ENCODE results near the gene AEBP2. TPM values are rescaled to one million over a fixed set of nuclear protein-coding genes. Genes with fewer than 3 reads are reported as not detected.

Gene AEBP2
- total and polyA plus RNA-seq, 2 of the 8 experiments (the other 6 are each of a cell fraction or from before 2014, with no cell fraction given), result 13.6 to 61.4 TPM

- ChIA-PET POLR2A (ENCODE audit: partially characterized antibody) (no interaction called here), CTCF (ENCODE audit: partially characterized antibody) (no interaction called here)
- no peak overlapping the region for H3K27ac ChIP-seq (ENCODE audit: low read depth, low read length)
- no peaks in the 10 kb centered on the region; a peak in 1 of 7 replicates for H3K4me1 ChIP-seq (replicated peaks in 1 of 4; ENCODE audit: control insufficient read depth in 3 of 4, insufficient read depth in 4 of 4, low read length in 3 of 4)
- no peak overlapping the region for H3K4me2 ChIP-seq (ENCODE audit: insufficient read depth in 1 of 2, low read depth in 2 of 2, low read length in 2 of 2)
- no peaks in the 10 kb centered on the region for H4K20me1 ChIP-seq (replicated peaks in 1 of 2; ENCODE audit: control insufficient read depth in 1 of 2, insufficient read depth in 2 of 2, low read length in 2 of 2)
- H3K18ac ChIP-seq (ENCODE audit: extremely low read depth, low read length), result no peak overlapping the region
- no peaks in the 10 kb centered on the region for H3K9me3 ChIP-seq (ENCODE audit: insufficient read depth in 2 of 2, low read depth in 1 of 2, low read length in 1 of 2)
- no peak overlapping the region for H2BK20ac ChIP-seq (ENCODE audit: low read length)
- H3K56ac ChIP-seq (replicated peaks; ENCODE audit: insufficient read length, low read depth, low read length), result no peak overlapping the region
- 89% methylated on average over 5 of the region's 5 CpGs; no CpG with 5 or more reads in 1 of the 2 experiments for WGBS, 2 experiments (ENCODE audit: extremely low coverage in 1 of 2, insufficient coverage in 1 of 2, insufficient read length in 1 of 2, insufficient replicate concordance in 2 of 2, low coverage in 1 of 2, low lambda C conversion rate in 2 of 2, missing lambda C conversion rate in 1 of 2)
- no peak overlapping the region for H2BK15ac ChIP-seq (ENCODE audit: low read length)
- H3K4ac ChIP-seq (replicated peaks; ENCODE audit: insufficient read length, low read depth, low read length), result no peak overlapping the region
- H2AFZ ChIP-seq (ENCODE audit: low read length), result no peak overlapping the region
- H3K23me2 ChIP-seq (ENCODE audit: low read depth, low read length), result no peaks in the 10 kb centered on the region
- no peak overlapping the region for H2BK5ac ChIP-seq (ENCODE audit: low read depth, low read length)
- H2BK12ac ChIP-seq (ENCODE audit: low read depth, low read length), result no peak overlapping the region
- H3K4me3 ChIP-seq (ENCODE audit: extremely low read depth in 1 of 4, insufficient read depth in 2 of 4, low read depth in 3 of 4, low read length in 4 of 4), result no peak overlapping the region
- H3K79me1 ChIP-seq (ENCODE audit: low read depth, low read length), result 0 out of 2 replicates have a peak, but pooled peaks cover 2% of the 10 kb centered on the region
- H3K9ac ChIP-seq (replicated peaks in 1 of 4; ENCODE audit: extremely low read depth in 1 of 4, low read depth in 3 of 4, low read length in 3 of 4), result no peak overlapping the region
- no peak overlapping the region for H4K91ac ChIP-seq (replicated peaks; ENCODE audit: insufficient read length, low read length)
- TF ChIP-seq POLR2A (IDR thresholded peaks at IDR 0.05; ENCODE audit: control extremely low read depth in 1 of 2, low read depth in 2 of 2, low read length in 2 of 2), result peak in 1 of 2 experiments; percentile 35; a peak in 1 of 3 replicates
- no peak for TF ChIP-seq TEAD4 (IDR thresholded peaks at IDR 0.05; ENCODE audit: low read depth, low read length)
- H3K27me3 ChIP-seq (replicated peaks in 1 of 4; ENCODE audit: control insufficient read depth in 3 of 4, extremely low read depth in 1 of 4, insufficient read depth in 3 of 4, low read length in 3 of 4), result no peaks in the 10 kb centered on the region
- no peak overlapping the region for H3K14ac ChIP-seq (ENCODE audit: insufficient read length)
- H4K8ac ChIP-seq (ENCODE audit: extremely low read depth, insufficient read depth, low read length), result no peak overlapping the region
- no peak overlapping the region for H4K5ac ChIP-seq (ENCODE audit: insufficient read length, low read depth, low read length)
- peaks cover 0 to 21% of the 10 kb centered on the region in 2 experiments; a peak in 2 of 4 replicates for H3K79me2 ChIP-seq (ENCODE audit: control insufficient read depth in 1 of 2, insufficient read depth in 2 of 2, low read length in 2 of 2)
- no peak for DNase-seq (ENCODE audit: low read depth in 1 of 2, low spot score in 2 of 2)
- H3K23ac ChIP-seq (ENCODE audit: insufficient read length), result no peak overlapping the region
- H2BK120ac ChIP-seq (replicated peaks; ENCODE audit: low read depth, low read length), result no peak overlapping the region
- FAIRE-seq, result no peak
- H3K36me3 ChIP-seq (ENCODE audit: control insufficient read depth in 2 of 4, insufficient read depth in 4 of 4, low read length in 3 of 4), result peaks cover 0 to 24% (median 5%) of the 10 kb centered on the region in 4 experiments; a peak in 4 of 8 replicates
- no peak overlapping the region for H2AK5ac ChIP-seq (ENCODE audit: low read depth, low read length)
Observed at GRCh38 chr12:19520646-19521415, 81.5 kb downstream of the AEBP2 start.

Data from H1 (cell line).